B cell (primary cell): ENCODE measurements around the gene APOD. TPM values are rescaled to one million over a fixed set of nuclear protein-coding genes. Genes with fewer than 3 reads are reported as not detected.

Experiments used
- ATAC-seq: fragments of 200-7000 bp; cut with Tn5 transposase; one replicate; pipeline ENCODE4 v1.10.0; 2021; ENCODE audit warnings: low read depth, mild to moderate bottlenecking, moderate number of reproducible peaks, moderate library complexity
- CTCF ChIA-PET: fragments of 350-600 bp; sonication (Branson Sonifier 250); formaldehyde crosslinking; loops from one replicate; lab custom pipeline; 2021; ENCODE audit warnings: antibody characterized with exemption, inconsistent platforms; lab: Charles Lee
- POLR2A ChIA-PET: fragments of 350-600 bp; sonication (Branson Sonifier 250); formaldehyde crosslinking; loops from one replicate; lab custom pipeline; 2021; ENCODE audit warnings: antibody characterized with exemption; lab: Charles Lee
- DNase-seq: peaks from one replicate; pipeline ENCODE4 v3.0.0; 2013
- H2AFZ ChIP-seq: 2 replicates; pipeline ENCODE4 v1.6.1; 2012; ENCODE audit warnings: mild to moderate bottlenecking, low read depth, low read length; ENCODE audit not compliant: insufficient read depth, poor library complexity, severe bottlenecking
- H3K27ac ChIP-seq, 2 donors: 1 replicate in 1 of 2; 2 replicates in 1 of 2; pipeline ENCODE4 v1.5.1; 2012 to 2013; ENCODE audit warnings: low read length in 2 of 2, mild to moderate bottlenecking in 2 of 2, moderate library complexity in 1 of 2
- H3K27me3 ChIP-seq, 4 experiments: fragments of 200-600 bp in 1 of 4; sonication (generic) in 1 of 4; replicated peaks in 1 of 4; 1 replicate in 2 of 4; 2 replicates in 2 of 4; pipeline versions ENCODE4 v1.6.1 to v1.7.0; 2013 to 2016; ENCODE audit warnings: low read length in 3 of 4, mild to moderate bottlenecking in 2 of 4, mixed read lengths in 1 of 4, moderate library complexity in 1 of 4; ENCODE audit not compliant: insufficient read depth in 4 of 4, control insufficient read depth in 3 of 4; ENCODE audit errors: control extremely low read depth in 1 of 4
- H3K36me3 ChIP-seq, 2 experiments: replicated peaks in 1 of 2; 1 replicate in 1 of 2; 2 replicates in 1 of 2; pipeline versions ENCODE4 v1.6.1 to v1.7.1; 2013; ENCODE audit warnings: low read length in 1 of 2; ENCODE audit not compliant: insufficient read depth in 2 of 2, control insufficient read depth in 1 of 2; ENCODE audit errors: control extremely low read depth in 1 of 2, extremely low read depth in 1 of 2
- H3K4me1 ChIP-seq, 2 donors: fragments of 200-600 bp in 1 of 2; sonication (generic) in 1 of 2; 1 replicate in 1 of 2; 2 replicates in 1 of 2; pipeline versions ENCODE4 v1.5.1 to v1.6.1; 2013 to 2017; ENCODE audit warnings: low read length in 2 of 2; ENCODE audit not compliant: control insufficient read depth in 2 of 2, insufficient read depth in 2 of 2
- H3K4me2 ChIP-seq: replicated peaks from 2 replicates; pipeline ENCODE3; 2012; ENCODE audit warnings: mild to moderate bottlenecking, low read depth, low read length; ENCODE audit not compliant: poor library complexity, severe bottlenecking
- H3K4me3 ChIP-seq, 5 experiments: fragments of 200-600 bp in 1 of 5; sonication (generic) in 1 of 5; 1 replicate in 3 of 5; 2 replicates in 2 of 5; pipeline versions ENCODE4 v1.5.1 to v1.7.0; 2011 to 2016; ENCODE audit warnings: low read length in 4 of 5, mild to moderate bottlenecking in 4 of 5, low read depth in 2 of 5, control low read depth in 1 of 5, moderate library complexity in 1 of 5; ENCODE audit not compliant: insufficient read depth in 1 of 5; ENCODE audit errors: control extremely low read depth in 1 of 5, extremely low read depth in 1 of 5
- H3K79me2 ChIP-seq: fragments of 200-600 bp; sonication (generic); one replicate; pipeline ENCODE4 v1.6.0; 2016; ENCODE audit warnings: low read length; ENCODE audit not compliant: control insufficient read depth, insufficient read depth
- H3K9ac ChIP-seq: fragments of 200-600 bp; sonication (generic); 2 replicates; pipeline ENCODE4 v1.6.1; 2017; ENCODE audit warnings: mild to moderate bottlenecking, low read length, moderate library complexity
- H3K9me3 ChIP-seq, 3 donors: one replicate each; pipeline versions ENCODE4 v1.6.1 to v1.7.1; 2013; ENCODE audit warnings: low read length in 2 of 3; ENCODE audit not compliant: control insufficient read depth in 2 of 3, insufficient read depth in 1 of 3; ENCODE audit errors: control extremely low read depth in 1 of 3
- H4K20me1 ChIP-seq: 2 replicates; pipeline ENCODE4 v1.6.0; 2012; ENCODE audit warnings: mild to moderate bottlenecking, low read length; ENCODE audit not compliant: insufficient read depth, control insufficient read depth, poor library complexity, severe bottlenecking
- H3K27ac Mint-ChIP-seq: one replicate; pipeline ENCODE4 v1.8.0; 2021; ENCODE audit warnings: mixed read lengths
- H3K27me3 Mint-ChIP-seq: one replicate; pipeline ENCODE4 v1.8.0; 2021; ENCODE audit warnings: mixed read lengths
- H3K4me1 Mint-ChIP-seq: one replicate; pipeline ENCODE4 v1.8.0; 2021; ENCODE audit warnings: mixed read lengths
- H3K4me3 Mint-ChIP-seq: one replicate; pipeline ENCODE4 v1.8.0; 2021; ENCODE audit warnings: mixed read lengths
- H3K9me3 Mint-ChIP-seq: one replicate; pipeline ENCODE4 v1.8.0; 2022; ENCODE audit warnings: mixed read lengths; ENCODE audit not compliant: insufficient read depth
- EZH2 ChIP-seq: IDR thresholded peaks from 2 replicates; pipeline ENCODE4 v1.6.1; 2012; ENCODE audit warnings: borderline replicate concordance, low read depth, mild to moderate bottlenecking, moderate library complexity, low read length; ENCODE audit not compliant: insufficient read depth, poor library complexity, severe bottlenecking
- WGBS: methylation state at CpG from one replicate; pipeline ENCODE4 v1.1.5; 2013; ENCODE audit warnings: missing lambda C conversion rate; ENCODE audit not compliant: insufficient coverage; 5-methylcytosine and 5-hydroxymethylcytosine counted together
- intact Hi-C: fragments of 100-400 bp; cut with micrococcal nuclease; formaldehyde crosslinking; loops from one replicate; pipeline ENCODE4 v1.10.0; 2022
- polyA plus RNA-seq: library from polyadenylated mRNA; depleted of rRNA; stranded (reverse); fragments of >200 nt; gene quantifications from 2 replicates; pipeline ENCODE4 v1.2.3, GENCODE V29; 2012
- total RNA-seq, 2 donors: library from RNA; stranded (reverse); fragments of 120-200 nt in 1 of 2; gene quantifications; 1 replicate in 1 of 2; 2 replicates in 1 of 2; pipeline versions ENCODE4 v1.2.3 to v1.2.4, GENCODE V29; 2013 to 2022
- TF ChIP-seq, protein P1 (sequence below): fragments of 200-600 bp; IDR thresholded peaks from one replicate; pipeline ENCODE4 v1.8.0; 2022; ENCODE audit warnings: antibody characterized with exemption, mild to moderate bottlenecking

The APOD gene
- total and polyA plus RNA-seq, 2 donors (not counting 1 experiment from before 2014, with no cell fraction given) = 0.59 TPM; not detected in 1

DNA sequence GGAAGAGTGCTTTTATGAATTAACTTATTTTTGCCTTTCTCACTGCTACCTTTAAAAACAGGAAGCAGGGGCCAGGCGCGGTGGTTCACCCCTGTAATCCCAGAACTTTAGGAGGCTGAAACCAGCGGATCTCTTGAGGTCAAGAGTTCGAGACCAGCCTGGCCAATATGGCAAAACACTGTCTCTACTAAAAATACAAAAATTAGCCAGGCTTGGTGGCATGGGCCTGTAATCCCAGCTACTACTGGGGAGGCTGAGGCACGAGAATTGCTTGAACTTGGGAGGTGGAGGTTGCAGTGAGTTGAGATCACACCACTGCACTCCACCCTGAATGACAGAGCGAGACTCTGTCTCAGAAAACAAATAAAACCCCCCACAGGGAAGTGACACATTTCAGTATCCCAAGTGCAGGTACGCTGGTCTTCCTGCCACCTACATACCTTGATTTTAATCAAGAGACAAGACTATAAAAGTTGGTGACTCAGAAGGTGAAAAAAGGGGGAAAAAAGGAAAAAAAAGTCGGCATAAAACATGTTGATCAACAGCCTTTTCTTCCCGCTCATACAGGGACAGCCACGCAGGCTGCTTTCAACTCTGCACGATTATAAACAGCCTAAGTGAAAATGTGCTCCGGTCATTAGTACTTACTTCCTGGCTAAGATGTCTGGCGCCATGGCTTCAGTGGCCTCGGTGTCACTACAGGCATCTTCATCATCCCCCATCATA, 59.4 kb downstream of the APOD start:
- no peak overlapping the region for H3K4me2 ChIP-seq
- no peak overlapping the region for H3K4me3 Mint-ChIP-seq
- H3K79me2 ChIP-seq = peaks cover 36% of the 10 kb centered on the region
- POLR2A ChIA-PET = no interaction called here
- H3K9me3 ChIP-seq = no peaks in the 10 kb centered on the region
- H2AFZ ChIP-seq = no peak overlapping the region
- intact Hi-C loops = no loop called here
- peaks cover 8 to 58% of the 10 kb centered on the region in 2 experiments for H3K36me3 ChIP-seq
- H3K27ac ChIP-seq = no peak overlapping the region
- CTCF ChIA-PET = interaction anchor here (1.0 to 14.5 kb wide), 6 partner anchors 10 to 855 kb away, joined by 3 to 203 read pairs (median 7); partner anchors contain the start of genes LSG1 and XXYLT1
- H3K9me3 Mint-ChIP-seq = no peaks in the 10 kb centered on the region
- H3K27me3 Mint-ChIP-seq = no peaks in the 10 kb centered on the region
- no peak overlapping the region for H3K4me3 ChIP-seq
- H4K20me1 ChIP-seq = peaks cover 50% of the 10 kb centered on the region
- ATAC-seq (no peak), DNase-seq (no peak)
- no peak overlapping the region for H3K27ac Mint-ChIP-seq
- peaks cover 4 to 7% of the 10 kb centered on the region in 2 donors for H3K4me1 ChIP-seq
- H3K4me1 Mint-ChIP-seq = peaks cover 18% of the 10 kb centered on the region
- no peak for TF ChIP-seq EZH2
- TF ChIP-seq, protein P1, sequence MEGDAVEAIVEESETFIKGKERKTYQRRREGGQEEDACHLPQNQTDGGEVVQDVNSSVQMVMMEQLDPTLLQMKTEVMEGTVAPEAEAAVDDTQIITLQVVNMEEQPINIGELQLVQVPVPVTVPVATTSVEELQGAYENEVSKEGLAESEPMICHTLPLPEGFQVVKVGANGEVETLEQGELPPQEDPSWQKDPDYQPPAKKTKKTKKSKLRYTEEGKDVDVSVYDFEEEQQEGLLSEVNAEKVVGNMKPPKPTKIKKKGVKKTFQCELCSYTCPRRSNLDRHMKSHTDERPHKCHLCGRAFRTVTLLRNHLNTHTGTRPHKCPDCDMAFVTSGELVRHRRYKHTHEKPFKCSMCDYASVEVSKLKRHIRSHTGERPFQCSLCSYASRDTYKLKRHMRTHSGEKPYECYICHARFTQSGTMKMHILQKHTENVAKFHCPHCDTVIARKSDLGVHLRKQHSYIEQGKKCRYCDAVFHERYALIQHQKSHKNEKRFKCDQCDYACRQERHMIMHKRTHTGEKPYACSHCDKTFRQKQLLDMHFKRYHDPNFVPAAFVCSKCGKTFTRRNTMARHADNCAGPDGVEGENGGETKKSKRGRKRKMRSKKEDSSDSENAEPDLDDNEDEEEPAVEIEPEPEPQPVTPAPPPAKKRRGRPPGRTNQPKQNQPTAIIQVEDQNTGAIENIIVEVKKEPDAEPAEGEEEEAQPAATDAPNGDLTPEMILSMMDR = no peak
- H3K27me3 ChIP-seq = no peaks in the 10 kb centered on the region
- 92% methylated on average over 10 of the region's 14 CpGs for WGBS
- no peak overlapping the region for H3K9ac ChIP-seq
